Neural crest cell (in vitro differentiated cells): ENCODE data around the gene KDM2A. TPM values are rescaled to one million over a fixed set of nuclear protein-coding genes. Genes with fewer than 3 reads are reported as not detected.

ENCODE experiments used
- DNase-seq: peaks from one replicate; pipeline ENCODE4 v3.0.0; 2021; ENCODE audit warnings: low read depth, mixed read lengths, low spot score
- H3K27ac Mint-ChIP-seq: one replicate; pipeline ENCODE4 v1.8.0; 2021; ENCODE audit warnings: mild to moderate bottlenecking, mixed read lengths; ENCODE audit not compliant: unreplicated experiment
- H3K27me3 Mint-ChIP-seq: 2 replicates; pipeline ENCODE4 v1.8.0; 2021; ENCODE audit warnings: low read depth, mild to moderate bottlenecking, mixed read lengths
- H3K36me3 Mint-ChIP-seq: 2 replicates; pipeline ENCODE4 v1.8.0; 2021; ENCODE audit warnings: low read depth, mild to moderate bottlenecking, mixed read lengths
- H3K4me1 Mint-ChIP-seq: 2 replicates; pipeline ENCODE4 v1.8.0; 2021; ENCODE audit warnings: mixed read lengths
- H3K4me3 Mint-ChIP-seq: one replicate; pipeline ENCODE4 v1.8.0; 2021; ENCODE audit warnings: mild to moderate bottlenecking, mixed read lengths
- H3K9me3 Mint-ChIP-seq: 2 replicates; pipeline ENCODE4 v1.8.0; 2021; ENCODE audit warnings: mixed read lengths
- CTCF ChIP-seq: fragments of 200-600 bp; sonication (generic); conservative IDR thresholded peaks from 2 replicates; pipeline ENCODE4 v1.5.0; 2021; ENCODE audit warnings: antibody characterized with exemption, mild to moderate bottlenecking
- total RNA-seq: library from RNA; stranded (reverse); gene quantifications from 2 replicates; pipeline ENCODE4 v1.2.1, GENCODE V29; 2021

KDM2A gene
- total RNA-seq, 1 donor from 2014 or later = 67.4 TPM

- no peak overlapping the region for H3K4me3 Mint-ChIP-seq
- H3K27ac Mint-ChIP-seq = no peak overlapping the region
- H3K36me3 Mint-ChIP-seq = no peaks in the 10 kb centered on the region
- H3K9me3 Mint-ChIP-seq = no peaks in the 10 kb centered on the region
- no peaks in the 10 kb centered on the region for H3K27me3 Mint-ChIP-seq
- no peak for TF ChIP-seq CTCF
- no peaks in the 10 kb centered on the region for H3K4me1 Mint-ChIP-seq
- no peak for DNase-seq
Observed at GRCh38 chr11:67177399-67178281, 58.6 kb downstream of the KDM2A start.

GRCh38 chr11:67178421-67178820 is 59.4 kb downstream of the KDM2A start:
- Mint-ChIP-seq H3K9me3 (no peaks in the 10 kb centered on the region), H3K4me1 (no peaks in the 10 kb centered on the region), H3K27me3 (no peaks in the 10 kb centered on the region), H3K27ac (no peak overlapping the region), H3K4me3 (no peak overlapping the region), H3K36me3 (peaks cover 3% of the 10 kb centered on the region)
- no peak for TF ChIP-seq CTCF
- DNase-seq = no peak

- no peak for DNase-seq
Observed at GRCh38 chr11:67178878-67179277, 59.8 kb downstream of the KDM2A start.

GRCh38 chr11:67179892-67180490 is 60.9 kb downstream of the KDM2A start:
- no peaks in the 10 kb centered on the region for H3K27me3 Mint-ChIP-seq
- no peak for TF ChIP-seq CTCF
- no peaks in the 10 kb centered on the region for H3K9me3 Mint-ChIP-seq
- H3K4me3 Mint-ChIP-seq = no peak overlapping the region
- H3K4me1 Mint-ChIP-seq = no peaks in the 10 kb centered on the region
- H3K27ac Mint-ChIP-seq = no peak overlapping the region
- H3K36me3 Mint-ChIP-seq = peaks cover 7% of the 10 kb centered on the region
- no peak for DNase-seq

More at GRCh38 chr11:67178878-67179277, 59.8 kb downstream of the KDM2A start:
- Mint-ChIP-seq H3K9me3 (no peaks in the 10 kb centered on the region), H3K27ac (no peak overlapping the region), H3K36me3 (peaks cover 3% of the 10 kb centered on the region), H3K4me3 (no peak overlapping the region), H3K27me3 (no peaks in the 10 kb centered on the region), H3K4me1 (no peaks in the 10 kb centered on the region)
- TF ChIP-seq CTCF = no peak

DNA sequence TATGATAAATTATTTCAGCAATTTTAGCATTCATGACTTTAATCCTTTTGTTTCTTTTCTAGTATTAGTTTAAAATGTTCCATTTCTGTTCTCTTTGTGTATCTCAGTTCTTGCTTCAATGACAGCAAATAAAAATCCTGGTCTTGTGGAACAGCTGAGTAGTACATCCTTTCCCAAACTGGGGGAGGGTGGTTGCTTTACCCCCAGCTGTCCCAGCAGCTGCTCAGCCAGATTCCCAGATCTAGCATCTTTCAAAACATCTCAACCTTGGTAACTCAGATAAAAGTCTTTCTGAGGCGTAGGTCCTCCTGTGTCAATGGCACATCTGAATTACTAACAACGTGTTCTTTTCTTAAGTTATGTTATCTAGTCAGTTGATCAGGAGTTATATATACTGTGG is 75.0 kb downstream of the KDM2A start:
- Mint-ChIP-seq H3K27ac (no peak overlapping the region), H3K4me1 (no peaks in the 10 kb centered on the region), H3K36me3 (peaks cover 6% of the 10 kb centered on the region), H3K27me3 (no peaks in the 10 kb centered on the region), H3K9me3 (no peaks in the 10 kb centered on the region), H3K4me3 (no peak overlapping the region)
- TF ChIP-seq CTCF = no peak
- DNase-seq = no peak
